ENCODE measurements around the gene ARHGAP11A.
A peak's percentile ranks its signal among the peaks of the same experiment; 100 is the strongest.
"Not testable (repeated sequence)": the region's sequence is repeated elsewhere in the genome, so short reads cannot be mapped to it uniquely, and the experiment has no call there.

ARHGAP11A gene

GRCh38 chr15:32615051-32615870, at the start of gene ARHGAP11A:
ARHGAP11A (plus strand) TSS chr15:32615504; CDS start chr15:32616212, 708 bp downstream.
- peak; percentile 91 for DNase-seq (ENCODE audit: low spot score)

GRCh38 chr15:32568988-32569387, 46.3 kb upstream of the ARHGAP11A start:
- not testable (repeated sequence) for DNase-seq (ENCODE audit: low spot score)

- DNase-seq (ENCODE audit: low spot score) = not testable (repeated sequence)
Measured at GRCh38 chr15:32578482-32578881, 36.8 kb upstream of the ARHGAP11A start.

- peak; percentile 1 for DNase-seq (ENCODE audit: low spot score)
Measured at GRCh38 chr15:32585844-32586243, 29.5 kb upstream of the ARHGAP11A start.

- not testable (repeated sequence) for DNase-seq (ENCODE audit: low spot score)
Measured at GRCh38 chr15:32593151-32593550, 22.2 kb upstream of the ARHGAP11A start, which contains the start of gene GOLGA8N. GOLGA8N (plus strand) TSS chr15:32593456.

GRCh38 chr15:32609518-32609917, 5.8 kb upstream of the ARHGAP11A start:
- DNase-seq (ENCODE audit: low spot score) = not testable (repeated sequence)

GRCh38 chr15:32610719-32611118, 4.6 kb upstream of the ARHGAP11A start:
- DNase-seq (ENCODE audit: low spot score) = peak; percentile 39

- DNase-seq (ENCODE audit: low spot score) = not testable (repeated sequence)
Measured at GRCh38 chr15:32614712-32615050, 623 bp upstream of the ARHGAP11A start.

- not testable (repeated sequence) for DNase-seq (ENCODE audit: low spot score)
Measured at GRCh38 chr15:32615871-32616426, 645 bp downstream of the ARHGAP11A start.

GRCh38 chr15:32636410-32636809, 21.1 kb downstream of the ARHGAP11A start:
- no peak for DNase-seq (ENCODE audit: low spot score)

GRCh38 chr15:32636908-32637567, 21.7 kb downstream of the ARHGAP11A start:
- DNase-seq (ENCODE audit: low spot score) = no peak

GRCh38 chr15:32637704-32638103, 22.4 kb downstream of the ARHGAP11A start:
- no peak for DNase-seq (ENCODE audit: low spot score)

- no peak for DNase-seq (ENCODE audit: low spot score)
Measured at GRCh38 chr15:32641517-32642059, 26.3 kb downstream of the ARHGAP11A start, which contains the start of gene SCG5. SCG5 (plus strand) TSS chr15:32641710; CDS start chr15:32643593, 1,883 bp downstream.

GRCh38 chr15:32642667-32643435, 27.5 kb downstream of the ARHGAP11A start:
- no peak for DNase-seq (ENCODE audit: low spot score)

GRCh38 chr15:32643907-32644445, 28.7 kb downstream of the ARHGAP11A start:
- no peak for DNase-seq (ENCODE audit: low spot score)

GRCh38 chr15:32646291-32646690, 31.0 kb downstream of the ARHGAP11A start:
- DNase-seq (ENCODE audit: low spot score) = no peak

GRCh38 chr15:32649342-32649741, 34.0 kb downstream of the ARHGAP11A start:
- no peak for DNase-seq (ENCODE audit: low spot score)

- DNase-seq (ENCODE audit: low spot score) = peak; percentile 64
Measured at GRCh38 chr15:32651229-32651837, 36.0 kb downstream of the ARHGAP11A start.

- DNase-seq (ENCODE audit: low spot score) = no peak
Measured at GRCh38 chr15:32652178-32652577, 36.9 kb downstream of the ARHGAP11A start.

GRCh38 chr15:32656091-32656490, 40.8 kb downstream of the ARHGAP11A start:
- no peak for DNase-seq (ENCODE audit: low spot score)

- no peak for DNase-seq (ENCODE audit: low spot score)
Measured at GRCh38 chr15:32656496-32656895, 41.2 kb downstream of the ARHGAP11A start.
